HS-27A (cell line): ENCODE measurements around the gene SH3D21.

ENCODE experiments used
- DNase-seq: peaks from one replicate; pipeline ENCODE4 v3.0.0-alpha.2; 2012; ENCODE audit warnings: low read depth, missing footprints

SH3D21 gene

DNA sequence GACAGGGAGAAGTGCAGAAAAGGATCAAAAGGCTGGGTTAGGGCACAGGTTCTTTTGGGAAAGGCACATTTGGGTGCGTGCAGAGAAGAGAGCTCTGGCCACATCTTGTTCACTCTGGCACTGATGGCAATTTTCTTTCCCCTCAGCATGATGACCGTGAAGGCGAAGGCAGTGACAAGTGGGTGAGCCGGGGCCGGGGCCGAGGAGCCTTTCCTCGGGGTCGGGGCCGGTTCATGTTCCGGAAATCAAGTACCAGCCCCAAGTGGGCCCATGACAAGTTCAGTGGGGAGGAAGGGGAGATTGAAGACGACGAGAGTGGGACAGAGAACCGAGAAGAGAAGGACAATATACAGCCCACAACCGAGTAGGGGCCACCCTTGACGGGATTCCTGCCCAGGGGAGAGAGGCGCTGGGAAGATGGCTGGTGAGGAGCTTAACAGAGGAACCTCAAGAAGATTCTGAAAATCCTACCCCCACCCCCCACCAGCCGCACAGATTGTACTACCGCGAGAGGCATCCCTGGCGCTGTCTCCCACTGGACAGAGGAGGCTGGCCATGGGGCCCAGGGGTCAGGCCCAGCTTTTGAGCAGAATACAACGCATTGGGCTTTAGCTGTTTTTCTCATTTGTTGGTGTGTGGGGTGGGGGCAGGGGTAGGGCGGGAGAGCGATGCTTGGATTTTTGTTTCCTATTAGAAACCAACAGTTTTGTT, 2.4 kb upstream of the SH3D21 start:
- no peak for DNase-seq

DNA sequence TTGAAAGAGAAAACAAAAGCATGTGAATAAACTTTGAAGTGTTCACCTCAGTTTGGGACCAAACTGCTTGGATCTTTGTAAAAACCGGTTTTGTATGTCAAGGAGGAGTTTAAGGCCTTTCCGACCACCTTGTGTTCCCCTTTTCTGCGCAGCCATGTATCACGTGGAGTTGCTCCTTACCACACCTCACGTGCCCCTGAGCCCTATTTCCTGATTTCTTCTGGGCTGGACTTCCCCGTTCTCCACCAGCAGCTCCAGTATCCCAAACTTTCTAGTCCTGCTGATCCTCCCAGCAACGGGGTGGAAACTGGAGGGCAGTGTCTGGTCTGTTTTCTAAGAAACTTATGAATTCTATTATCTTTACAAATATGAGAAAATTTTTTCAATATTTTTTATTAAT, 1.6 kb upstream of the SH3D21 start:
- no peak for DNase-seq

DNA sequence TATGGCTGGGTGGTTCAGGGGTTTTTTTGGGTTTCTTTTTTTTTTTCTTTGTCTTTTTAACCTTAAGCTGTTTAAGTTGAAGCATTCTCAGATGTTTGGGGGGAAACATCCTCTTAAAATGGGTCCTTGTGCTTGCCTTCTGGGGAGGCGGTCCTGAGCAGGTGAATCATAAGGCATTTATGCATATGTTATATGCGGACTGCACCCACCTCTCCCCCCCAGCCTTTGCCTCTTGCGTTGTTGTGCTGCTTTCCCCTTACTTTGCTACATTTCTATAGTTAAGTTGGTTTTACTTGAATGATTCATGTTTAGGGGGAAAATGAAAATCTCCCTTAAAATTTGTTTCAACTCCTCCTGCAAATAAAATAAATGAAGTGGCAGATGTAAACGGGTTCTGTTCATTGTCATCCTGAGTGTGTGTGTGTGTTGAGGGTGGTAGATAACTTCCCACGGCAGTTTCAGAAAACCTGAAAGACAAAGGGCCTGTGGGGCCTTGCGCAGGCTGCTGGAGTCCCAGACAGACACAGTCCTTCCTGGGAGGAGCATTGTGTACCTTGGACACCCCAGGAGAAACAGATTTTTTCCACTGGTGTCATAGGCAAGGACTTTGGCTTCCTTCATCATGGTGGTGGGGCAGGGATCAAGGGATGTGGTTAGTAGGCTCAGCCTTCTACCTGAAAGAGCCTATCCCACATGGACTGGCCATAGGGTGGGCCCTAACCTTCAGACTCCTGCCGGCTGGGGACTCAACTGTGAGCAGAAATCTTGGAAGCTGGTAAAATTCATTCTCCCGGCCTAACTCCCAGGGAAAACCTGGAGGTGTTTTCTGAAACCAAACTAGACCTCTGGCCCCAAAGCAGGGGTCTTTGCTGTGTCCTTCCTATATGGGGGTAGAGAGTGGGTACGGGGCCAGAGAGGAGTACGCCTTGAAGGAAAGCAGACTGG, 926 bp upstream of the SH3D21 start:
- no peak for DNase-seq

DNA sequence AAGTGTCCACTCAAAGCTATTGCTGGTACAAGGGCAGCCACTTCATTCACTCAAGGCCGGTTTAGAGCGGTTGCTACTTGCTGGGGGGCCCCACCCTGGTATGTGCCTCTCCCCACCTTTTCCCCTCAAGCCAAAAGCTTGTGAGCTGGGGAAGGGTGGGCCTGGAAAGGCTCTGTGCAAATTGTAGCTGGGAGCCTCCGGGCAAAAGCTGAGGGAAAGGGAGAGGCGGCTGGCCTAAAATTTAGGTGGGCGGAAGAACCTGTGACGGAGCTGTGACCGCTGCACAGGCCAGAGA, 306 bp upstream of the SH3D21 start:
- no peak for DNase-seq

DNA sequence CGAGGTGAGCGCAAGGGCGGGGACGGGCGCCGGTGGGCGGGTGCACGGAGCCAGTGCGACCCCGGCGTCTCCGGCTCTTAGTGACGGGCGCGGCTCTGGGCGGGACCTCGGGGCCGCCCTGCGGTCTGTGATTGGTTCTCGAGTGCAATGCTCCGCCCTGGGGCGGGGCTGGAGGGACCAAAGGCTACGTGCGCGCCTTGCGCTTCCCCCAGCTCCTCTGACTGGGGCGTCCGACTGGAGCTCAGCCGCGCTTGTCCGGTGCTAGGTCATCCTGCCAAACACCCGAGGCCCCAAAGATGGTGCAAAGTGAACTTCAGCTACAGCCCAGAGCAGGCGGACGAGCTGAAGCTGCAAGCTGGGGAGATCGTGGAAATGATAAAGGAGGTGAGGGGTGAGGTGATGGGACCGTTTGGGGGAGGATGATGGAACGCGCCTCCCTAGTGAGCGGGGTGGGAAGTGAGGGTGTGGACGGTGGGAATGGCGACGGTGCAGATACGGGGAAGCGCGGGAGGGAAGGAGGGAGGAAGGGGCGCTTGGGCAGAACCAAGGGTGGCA, 811 bp downstream of the SH3D21 start:
- DNase-seq, result no peak

DNA sequence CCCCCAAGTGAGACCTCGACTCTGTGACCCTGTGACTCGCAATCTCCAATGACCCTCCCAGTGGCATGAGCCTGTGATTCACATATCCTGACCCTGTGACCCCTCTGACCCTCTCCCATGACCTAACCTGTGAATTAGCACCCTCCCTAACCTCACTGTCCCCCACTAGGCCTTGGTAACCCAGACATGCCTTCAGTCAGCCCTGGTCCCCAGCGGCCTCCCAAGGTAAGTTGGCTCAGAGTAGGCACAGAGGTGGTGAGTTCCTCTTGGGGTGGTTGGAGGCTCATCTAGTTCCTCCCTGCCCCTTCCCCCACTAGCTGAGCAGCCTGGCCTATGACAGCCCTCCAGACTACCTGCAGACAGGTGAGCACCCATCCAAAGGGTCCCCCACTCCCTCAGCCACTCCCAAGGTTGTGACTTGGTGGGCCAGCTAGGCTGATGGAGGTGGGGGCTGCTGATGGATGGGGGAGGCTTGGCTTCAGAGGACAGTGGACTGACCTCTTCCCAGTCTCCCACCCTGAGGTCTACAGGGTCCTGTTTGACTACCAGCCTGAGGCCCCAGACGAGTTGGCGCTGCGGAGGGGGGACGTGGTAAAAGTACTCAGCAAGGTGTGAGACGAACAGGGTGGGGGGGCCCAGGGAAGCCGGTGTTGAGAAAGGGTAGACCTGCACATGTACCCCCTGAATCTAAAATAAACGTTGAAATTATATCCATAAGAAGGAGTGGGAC, 1.6 kb downstream of the SH3D21 start:
- DNase-seq, result no peak

DNA sequence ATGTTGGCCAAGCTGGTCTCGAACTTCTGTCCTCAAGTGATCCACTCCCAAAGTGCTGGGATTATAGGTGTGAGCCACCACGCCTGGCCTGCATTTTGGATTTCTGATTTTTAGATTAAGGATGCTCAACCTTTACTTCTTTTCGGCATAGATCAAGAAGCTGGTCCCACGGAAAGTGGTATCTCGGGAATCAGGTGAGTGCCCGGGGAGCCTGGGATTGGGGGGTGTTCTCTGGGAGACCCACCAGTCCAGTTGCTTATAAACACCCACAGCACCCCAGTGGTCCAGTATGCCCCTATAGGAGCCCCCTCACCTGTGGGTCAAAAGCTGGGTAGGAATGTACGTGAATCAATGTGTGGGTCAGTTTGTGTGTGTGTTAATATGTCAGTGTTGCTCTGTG, 3.2 kb downstream of the SH3D21 start:
- no peak for DNase-seq

DNA sequence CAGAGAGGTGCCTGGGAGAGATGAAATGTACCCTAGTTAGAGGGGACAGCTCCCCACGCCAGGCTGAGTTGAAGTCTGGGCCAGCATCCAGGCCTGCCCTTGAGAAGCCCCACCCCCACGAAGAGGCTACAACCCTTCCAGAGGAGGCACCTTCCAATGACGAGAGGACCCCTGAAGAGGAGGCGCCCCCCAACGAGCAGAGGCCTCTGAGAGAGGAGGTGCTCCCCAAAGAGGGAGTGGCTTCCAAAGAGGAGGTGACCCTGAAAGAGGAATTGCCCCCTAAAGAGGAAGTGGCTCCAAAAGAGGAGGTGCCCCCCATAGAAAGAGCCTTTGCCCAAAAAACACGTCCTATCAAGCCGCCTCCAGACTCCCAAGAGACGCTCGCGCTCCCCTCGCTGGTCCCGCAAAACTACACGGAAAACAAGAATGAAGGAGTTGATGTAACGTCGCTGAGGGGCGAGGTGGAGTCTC, 14.2 kb downstream of the SH3D21 start:
- DNase-seq, result no peak

DNA sequence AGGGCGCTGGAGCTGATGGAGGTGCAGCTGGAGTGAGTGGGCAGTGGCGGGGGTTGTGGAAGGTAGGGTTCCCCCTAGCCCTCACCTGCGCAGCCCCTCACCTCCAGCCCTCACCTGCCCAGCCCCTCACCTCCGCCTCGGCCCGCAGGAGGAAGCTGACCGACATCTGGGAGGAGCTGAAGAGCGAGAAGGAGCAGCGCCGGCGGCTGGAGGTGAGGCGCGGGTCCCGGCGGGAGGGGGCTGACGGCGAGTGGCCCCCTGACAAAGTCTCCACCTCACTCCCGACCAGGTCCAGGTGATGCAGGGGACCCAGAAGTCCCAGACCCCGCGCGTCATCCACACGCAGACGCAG, 14.6 kb downstream of the SH3D21 start:
- no peak for DNase-seq

DNA sequence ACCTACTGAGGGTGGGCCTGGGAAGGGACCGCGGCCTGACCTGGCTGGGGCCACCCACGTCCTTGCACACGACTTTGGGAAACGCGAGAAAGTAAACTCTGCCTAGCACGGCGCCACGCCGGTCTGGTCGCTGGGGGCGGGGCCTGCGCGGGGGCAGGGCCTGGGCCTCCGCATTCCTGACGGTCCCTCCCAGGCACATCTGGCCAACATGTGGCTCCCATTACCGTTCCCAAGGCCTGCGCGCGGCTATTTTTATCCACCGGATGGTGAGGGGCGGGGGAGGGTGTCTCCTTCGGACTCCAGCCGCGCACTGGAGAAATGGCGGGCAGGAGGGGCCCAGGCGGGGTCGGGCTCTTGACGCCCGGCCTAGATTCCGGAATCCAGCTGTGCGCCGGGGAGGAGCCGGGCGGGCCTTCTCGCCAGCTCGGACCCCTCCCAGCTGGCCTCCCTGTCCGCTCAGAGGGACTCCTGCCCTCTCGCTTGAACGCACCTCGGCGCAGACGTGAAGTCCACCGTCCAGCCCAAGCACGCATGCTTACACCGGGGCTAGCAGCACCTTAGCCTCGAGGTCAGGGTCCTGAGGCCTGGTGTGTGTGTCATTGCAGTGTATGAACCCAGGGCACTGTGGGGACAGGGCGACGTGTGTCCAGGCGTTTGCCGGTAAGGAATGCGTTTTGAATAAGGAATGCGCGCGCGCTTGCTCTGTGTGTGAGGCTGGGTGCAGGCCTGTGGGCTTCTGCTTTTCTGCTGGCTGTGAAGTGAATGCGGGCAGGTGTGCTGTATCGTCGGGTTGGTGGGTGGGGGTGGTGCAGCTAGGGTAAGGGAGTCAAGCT, 15.2 kb downstream of the SH3D21 start:
- DNase-seq, result no peak

DNA sequence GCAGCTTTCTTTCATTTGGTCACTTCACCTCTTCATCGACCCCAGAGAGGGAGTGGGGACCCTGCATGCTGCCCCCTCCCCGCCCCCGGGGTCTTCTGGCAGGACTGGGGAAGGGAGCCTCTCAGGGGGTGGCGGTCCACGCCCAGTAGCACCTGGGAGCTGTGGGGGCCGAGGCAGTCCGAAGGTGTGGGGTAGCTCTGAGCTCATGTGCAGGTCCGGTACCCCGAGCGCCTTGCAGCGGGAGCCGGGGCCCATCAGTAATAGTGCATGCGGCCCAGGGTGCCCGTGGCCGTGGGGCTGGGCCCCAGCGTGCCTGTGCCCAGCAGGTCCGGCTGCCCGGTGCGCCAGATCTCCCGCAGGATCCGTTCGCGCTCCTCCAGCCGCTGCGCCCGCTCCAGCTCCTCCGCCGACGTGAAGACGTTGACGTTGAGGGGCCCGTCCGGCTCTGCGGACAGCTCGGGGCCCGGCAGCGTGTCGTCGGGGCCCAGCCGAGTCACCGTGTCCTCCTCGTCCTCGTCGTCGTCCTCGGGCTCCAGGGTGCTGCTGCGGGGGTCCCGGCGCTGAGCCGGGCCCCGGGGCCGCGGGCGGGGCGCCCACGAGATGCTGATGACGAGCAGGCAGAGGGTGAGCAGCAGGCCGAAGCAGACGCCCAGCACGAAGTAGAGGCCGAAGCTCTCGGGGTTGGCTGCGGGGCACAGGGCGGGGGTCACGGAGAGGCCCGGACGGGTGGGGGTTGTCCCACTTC, 16.0 kb downstream of the SH3D21 start:
- DNase-seq, result no peak

DNA sequence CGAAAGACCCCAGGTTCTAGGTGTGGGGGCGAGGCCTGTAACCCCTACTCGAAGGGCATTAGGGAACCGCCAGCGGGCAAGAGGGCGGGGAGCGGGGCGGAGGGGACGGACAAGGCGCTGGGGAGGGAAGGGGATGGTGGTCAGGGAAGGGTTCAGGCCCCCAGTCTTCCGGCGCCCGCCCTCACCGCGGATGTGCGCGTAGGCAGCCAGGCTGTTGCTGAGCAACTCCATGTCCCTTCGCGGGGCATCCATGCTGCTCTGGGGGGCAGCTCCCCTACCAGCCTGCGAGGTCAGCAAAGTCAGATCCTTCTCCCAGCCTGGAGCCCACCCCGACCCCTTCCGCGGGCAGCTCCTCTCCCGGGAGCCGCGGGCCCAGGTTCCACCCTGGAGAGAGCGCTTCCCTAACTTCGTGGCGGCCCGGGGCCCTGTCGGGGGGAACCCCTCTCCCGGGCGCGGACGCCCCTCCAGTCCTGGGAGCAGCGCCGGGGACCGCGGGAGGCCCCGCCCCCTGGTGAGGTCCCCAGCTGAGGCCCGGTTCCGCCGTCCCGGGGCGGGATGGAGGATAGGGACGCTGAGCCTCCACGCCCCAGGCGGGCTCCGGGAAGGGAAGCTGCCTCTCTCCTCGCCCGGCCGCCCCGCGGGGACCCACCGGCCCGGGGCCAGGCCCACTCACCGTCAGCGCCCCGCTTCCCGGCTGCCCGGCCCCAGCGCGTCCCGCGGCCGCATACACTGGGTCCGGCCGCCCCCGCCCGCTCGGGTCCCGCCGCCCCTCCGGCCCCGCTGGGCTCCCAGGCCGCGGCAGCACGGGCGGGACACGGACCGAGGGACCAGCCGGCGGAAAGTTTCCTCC, 16.8 kb downstream of the SH3D21 start:
- DNase-seq, result no peak

DNA sequence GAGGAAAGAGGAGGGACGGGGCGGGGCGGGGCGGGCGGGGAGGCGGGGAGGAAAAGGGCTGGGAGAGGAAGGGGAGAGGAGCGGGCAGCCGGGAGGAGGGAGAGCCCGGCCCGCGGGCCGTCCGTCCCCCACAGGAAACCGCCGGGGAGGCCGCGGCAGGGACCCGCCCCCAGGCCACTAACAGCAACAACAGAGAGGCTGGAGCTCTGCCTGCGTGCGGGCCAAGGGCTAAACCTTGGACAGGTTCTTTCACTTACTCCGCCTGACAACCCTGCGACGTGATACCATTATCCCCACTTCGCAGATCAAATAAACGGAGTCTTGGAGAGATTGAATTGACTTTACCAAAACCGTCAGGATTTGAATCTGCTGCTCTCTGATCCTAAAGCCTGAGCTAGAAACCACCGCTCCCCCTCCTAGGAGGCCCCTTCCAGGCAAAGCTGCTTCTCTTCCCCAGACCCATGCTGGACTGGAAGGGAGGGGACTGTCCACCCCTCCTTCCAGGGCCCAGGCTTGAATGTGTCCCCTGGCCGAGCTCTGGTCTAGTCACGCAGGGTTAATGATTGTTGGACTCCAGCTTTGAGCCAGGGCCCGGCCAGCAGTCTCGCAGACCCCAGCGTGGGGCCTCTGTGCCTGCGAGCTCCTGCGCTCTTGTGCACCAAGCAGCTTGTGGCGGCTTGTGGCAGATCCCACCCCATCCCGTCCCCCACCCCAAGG, 17.6 kb downstream of the SH3D21 start, which contains the start of gene EVA1B:
TSS of gene EVA1B (minus strand) at position 10 of the 717 bp plus-strand sequence. CDS start 608 bp downstream, outside the sequence.
- no peak for DNase-seq

DNA sequence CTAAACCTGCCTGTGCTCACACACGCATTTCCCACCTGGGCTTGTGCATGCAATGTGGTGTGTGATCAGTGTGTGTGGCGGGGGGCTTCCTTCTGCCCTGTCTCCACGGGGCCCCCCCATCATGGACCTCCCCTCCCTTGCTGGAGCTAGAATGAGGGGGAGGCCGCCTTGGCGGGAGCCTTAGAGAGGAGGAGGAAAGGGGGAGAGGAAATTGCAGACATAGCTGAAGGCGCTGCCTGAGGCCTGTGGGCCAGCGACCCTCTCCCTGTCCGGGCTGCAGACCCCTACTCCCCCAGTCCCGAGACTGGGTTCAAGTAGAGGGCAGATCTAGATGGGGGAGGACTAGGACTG, 18.2 kb downstream of the SH3D21 start:
- no peak for DNase-seq

DNA sequence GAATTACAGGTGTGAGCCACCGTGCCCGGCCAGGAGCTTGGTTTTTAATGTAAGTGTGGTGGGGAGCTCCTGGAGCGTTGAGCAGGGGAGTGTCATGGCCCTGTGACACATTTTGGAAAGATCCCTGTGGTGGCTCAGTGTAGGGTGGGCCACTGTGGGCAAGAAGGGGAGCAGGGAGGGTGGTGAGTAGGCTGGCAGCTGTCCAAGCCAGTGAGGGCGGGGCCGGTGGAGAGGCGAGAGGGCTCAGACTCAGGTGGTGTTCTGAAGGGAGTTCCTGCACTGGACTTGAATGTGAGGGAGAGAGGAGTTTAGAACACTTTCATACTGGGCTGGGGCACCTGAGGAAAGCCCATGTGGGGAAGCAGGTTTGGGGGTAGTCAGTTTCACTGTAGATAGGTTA, 20.3 kb downstream of the SH3D21 start:
- no peak for DNase-seq

DNA sequence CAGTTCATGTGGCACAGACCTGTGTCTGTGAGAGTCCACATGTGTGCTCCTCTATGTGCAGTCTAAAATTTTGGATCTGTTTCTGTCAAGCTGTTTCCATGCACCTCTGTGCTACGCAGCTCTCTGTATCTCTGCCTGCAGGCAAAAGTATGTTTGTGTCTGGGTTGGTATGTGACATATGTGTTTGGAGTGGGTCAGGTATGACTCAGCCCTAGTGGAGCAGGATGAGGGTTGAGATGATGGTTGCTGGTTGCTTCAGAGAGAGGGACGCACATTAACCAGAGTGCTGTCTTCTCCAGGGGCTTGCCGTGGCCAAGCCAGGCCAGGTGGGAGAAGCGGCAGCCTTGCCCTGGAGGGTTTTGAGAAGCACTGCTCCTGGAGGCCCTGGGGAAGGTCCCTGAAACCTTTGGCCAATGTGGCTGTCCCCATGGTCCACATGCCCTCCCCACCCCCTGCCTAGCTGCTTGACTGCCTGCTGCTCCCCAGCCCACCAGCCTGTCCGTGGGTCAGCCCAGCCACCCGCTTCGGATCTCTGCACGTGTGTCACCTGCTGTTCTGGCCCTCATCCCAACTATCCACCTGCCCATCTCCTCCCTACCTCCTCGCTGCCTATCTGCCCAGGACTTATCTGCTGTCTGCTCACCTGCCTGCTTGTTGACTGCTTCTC, 21.4 kb downstream of the SH3D21 start:
- DNase-seq, result no peak

DNA sequence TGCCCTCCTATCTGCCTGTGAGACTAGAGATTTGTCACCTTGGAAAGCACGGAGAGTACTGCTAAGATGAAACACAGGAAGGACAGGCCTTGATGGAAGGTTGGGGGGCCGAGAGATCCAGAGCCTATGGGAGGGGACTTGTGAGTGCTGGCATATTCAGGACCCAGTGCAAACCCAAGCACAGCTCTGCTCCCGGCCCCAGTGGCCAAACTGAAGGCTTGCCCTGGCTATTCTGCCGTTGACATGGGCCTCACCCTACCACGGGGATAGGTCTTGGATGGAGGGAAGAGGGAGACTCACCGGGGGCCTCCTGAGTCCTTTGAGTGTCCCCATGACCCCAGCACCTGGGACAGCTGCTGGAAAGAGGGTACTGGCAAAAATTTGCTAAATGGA, 21.9 kb downstream of the SH3D21 start:
- no peak for DNase-seq

DNA sequence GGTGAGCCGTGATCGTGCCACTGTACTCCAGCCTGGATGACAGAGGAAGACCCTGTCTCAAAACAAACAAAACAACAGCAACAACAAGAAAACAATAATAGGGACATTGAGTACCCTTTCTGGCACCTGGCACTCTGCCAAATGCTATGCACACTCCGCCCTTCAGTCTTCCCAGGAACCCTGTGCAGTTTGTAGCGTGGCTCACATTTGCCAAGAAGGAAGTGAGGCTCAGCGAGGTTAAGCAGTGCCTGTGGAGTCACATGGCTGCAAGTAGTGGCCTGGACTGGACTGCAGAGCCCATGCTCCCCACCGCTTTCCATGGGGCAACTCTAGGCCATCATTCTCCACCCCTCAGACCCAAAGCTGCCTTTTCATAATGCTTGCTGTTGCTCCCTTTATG, 22.5 kb downstream of the SH3D21 start:
- DNase-seq, result no peak

DNA sequence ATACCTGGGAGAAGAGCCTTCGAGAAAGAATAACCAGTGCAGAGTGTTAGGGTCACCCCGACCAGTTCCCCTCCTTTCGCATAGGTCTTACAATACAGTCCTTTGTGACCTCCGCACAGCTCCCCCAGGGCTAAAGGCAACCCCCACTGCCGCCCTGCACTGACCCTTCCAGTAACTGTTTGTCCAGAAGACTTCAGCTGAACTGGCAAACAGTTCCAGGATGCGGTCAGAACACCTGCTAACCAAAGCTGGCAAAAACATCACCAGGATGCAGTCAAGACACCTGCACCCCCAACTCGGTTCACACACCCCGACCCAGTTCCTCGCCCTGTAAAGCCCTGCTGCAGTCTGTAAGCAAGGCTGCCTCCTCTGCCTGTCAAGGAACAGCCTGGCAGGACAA, 23.6 kb downstream of the SH3D21 start:
- DNase-seq, result no peak
